Esophagus squamous epithelium (tissue), 5 donors: ENCODE results near the gene CA10. TPM values are rescaled to one million over a fixed set of nuclear protein-coding genes. Genes with fewer than 3 reads are reported as not detected.

Experiments used
- DNase-seq: peaks from one replicate; lab custom pipeline; 2025; lab: John Stamatoyannopoulos, UW
- H3K27ac ChIP-seq, 4 donors: fragments of 200-600 bp; sonication (generic); one replicate each; pipeline ENCODE4 v1.5.1; 2016 to 2019; ENCODE audit warnings: mild to moderate bottlenecking in 1 of 4
- H3K27me3 ChIP-seq, 4 donors: fragments of 200-600 bp; sonication (generic); 1 replicate in 3 of 4; 2 replicates in 1 of 4; pipeline versions ENCODE4 v1.5.1 to v1.6.0; 2017 to 2021; ENCODE audit warnings: antibody characterized with exemption in 1 of 4
- H3K36me3 ChIP-seq, 3 donors: fragments of 200-600 bp; sonication (generic); one replicate each; pipeline ENCODE4 v1.5.1; 2016 to 2019
- H3K4me1 ChIP-seq, 3 donors: fragments of 200-600 bp; sonication (generic); one replicate each; pipeline ENCODE4 v1.5.1; 2017 to 2019
- H3K4me3 ChIP-seq, 4 donors: fragments of 200-600 bp; sonication (generic); 1 replicate in 3 of 4; 2 replicates in 1 of 4; pipeline ENCODE4 v1.5.1; 2016 to 2019; ENCODE audit warnings: mild to moderate bottlenecking in 2 of 4, moderate library complexity in 1 of 4
- H3K9me3 ChIP-seq, 3 donors: fragments of 200-600 bp; sonication (generic); one replicate each; pipeline ENCODE4 v1.5.1; 2016 to 2019
- POLR2A ChIP-seq, 4 donors: fragments of 450-650 bp; IDR thresholded peaks; one replicate each; pipeline ENCODE4 v1.6.1; 2017; ENCODE audit warnings: antibody characterized with exemption in 4 of 4, mild to moderate bottlenecking in 4 of 4, moderate library complexity in 3 of 4
- WGBS, 2 donors: methylation state at CpG; one replicate each; pipeline ENCODE4 v1.1.5; 2018; 5-methylcytosine and 5-hydroxymethylcytosine counted together
- intact Hi-C: fragments of 100-400 bp; cut with DNase I; formaldehyde crosslinking; loops from one replicate; pipeline ENCODE4 v1.15.0; 2022
- total RNA-seq, 4 donors: library from RNA; depleted of rRNA; stranded (reverse); fragments of >200 nt; gene quantifications; one replicate each; pipeline ENCODE4 v1.1.0, GENCODE V29; 2016
- TF ChIP-seq, protein P1 (sequence below), 6 experiments: fragments of 450-650 bp in 4 of 6; fragments of 200-600 bp in 2 of 6; sonication (generic) in 2 of 6; IDR thresholded peaks; one replicate each; pipeline ENCODE4 v1.5.1; 2016 to 2019; ENCODE audit warnings: antibody characterized with exemption in 6 of 6, mild to moderate bottlenecking in 4 of 6, moderate library complexity in 4 of 6
- donor health status: DM: yes; HTN: yes; CAD: no.

Gene CA10
- total RNA-seq, 4 donors from 2014 or later, result 0.38 TPM; not detected in 3

DNA sequence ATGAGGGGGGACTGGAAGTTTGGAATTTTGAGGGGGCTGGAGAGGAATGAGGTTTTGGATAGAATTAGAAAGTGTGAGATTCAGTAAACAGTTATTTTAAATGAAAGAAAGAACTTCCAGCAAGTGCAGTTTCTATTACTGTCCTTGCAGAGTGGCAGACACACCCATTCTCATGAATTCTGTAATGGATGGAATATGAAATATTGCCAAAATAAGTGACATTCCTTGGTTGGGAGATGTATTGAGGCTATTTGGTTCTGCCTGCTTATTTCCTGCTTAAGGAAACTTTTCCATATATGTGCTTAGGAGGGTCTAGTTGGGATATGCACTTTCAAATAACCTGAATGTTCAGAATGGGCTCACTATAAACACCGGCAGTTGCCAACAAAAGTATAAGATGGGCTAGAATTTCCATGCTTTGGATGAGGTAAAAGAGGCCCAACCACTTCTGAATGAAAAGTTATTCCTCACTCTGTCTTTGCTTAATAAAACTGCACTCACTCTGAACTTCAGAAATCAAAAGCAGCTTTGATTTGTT is 434.4 kb downstream of the CA10 start:
- Histone ChIP-seq H3K27me3 (peaks cover 0 to 5% (median 0%) of the 10 kb centered on the region in 4 donors), H3K9me3 (no peaks in the 10 kb centered on the region)
- TF ChIP-seq, protein P1, sequence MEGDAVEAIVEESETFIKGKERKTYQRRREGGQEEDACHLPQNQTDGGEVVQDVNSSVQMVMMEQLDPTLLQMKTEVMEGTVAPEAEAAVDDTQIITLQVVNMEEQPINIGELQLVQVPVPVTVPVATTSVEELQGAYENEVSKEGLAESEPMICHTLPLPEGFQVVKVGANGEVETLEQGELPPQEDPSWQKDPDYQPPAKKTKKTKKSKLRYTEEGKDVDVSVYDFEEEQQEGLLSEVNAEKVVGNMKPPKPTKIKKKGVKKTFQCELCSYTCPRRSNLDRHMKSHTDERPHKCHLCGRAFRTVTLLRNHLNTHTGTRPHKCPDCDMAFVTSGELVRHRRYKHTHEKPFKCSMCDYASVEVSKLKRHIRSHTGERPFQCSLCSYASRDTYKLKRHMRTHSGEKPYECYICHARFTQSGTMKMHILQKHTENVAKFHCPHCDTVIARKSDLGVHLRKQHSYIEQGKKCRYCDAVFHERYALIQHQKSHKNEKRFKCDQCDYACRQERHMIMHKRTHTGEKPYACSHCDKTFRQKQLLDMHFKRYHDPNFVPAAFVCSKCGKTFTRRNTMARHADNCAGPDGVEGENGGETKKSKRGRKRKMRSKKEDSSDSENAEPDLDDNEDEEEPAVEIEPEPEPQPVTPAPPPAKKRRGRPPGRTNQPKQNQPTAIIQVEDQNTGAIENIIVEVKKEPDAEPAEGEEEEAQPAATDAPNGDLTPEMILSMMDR (IDR thresholded peaks at IDR 0.05), result no peak
- TF ChIP-seq POLR2A (IDR thresholded peaks at IDR 0.05), result no peak

GRCh38 chr17:51722994-51723393 is 435.5 kb downstream of the CA10 start:
- no peak for TF ChIP-seq POLR2A (IDR thresholded peaks at IDR 0.05)
- TF ChIP-seq, protein P1 (IDR thresholded peaks at IDR 0.05), result no peak

More for the DNA sequence above, 434.4 kb downstream of the CA10 start:
- H3K4me3 ChIP-seq, result no peak overlapping the region
- H3K27ac ChIP-seq, result no peak overlapping the region
- H3K36me3 ChIP-seq, result no peaks in the 10 kb centered on the region
- no peak for DNase-seq
- intact Hi-C loops, result no loop called here
- 84 to 93% methylated on average over 1 of the region's 1 CpG for WGBS, 2 donors
- H3K4me1 ChIP-seq, result no peaks in the 10 kb centered on the region

GRCh38 chr17:51721730-51722129 is 436.8 kb downstream of the CA10 start:
- H3K4me1 ChIP-seq, result no peaks in the 10 kb centered on the region
- H3K36me3 ChIP-seq, result no peaks in the 10 kb centered on the region
- intact Hi-C loops, result no loop called here
- no peaks in the 10 kb centered on the region for H3K9me3 ChIP-seq
- DNase-seq, result no peak
- H3K4me3 ChIP-seq, result no peak overlapping the region
- no peak overlapping the region for H3K27ac ChIP-seq
- 86 to 89% methylated on average over 5 of the region's 5 CpGs for WGBS, 2 donors
- no peak for TF ChIP-seq POLR2A (IDR thresholded peaks at IDR 0.05)
- TF ChIP-seq, protein P1 (IDR thresholded peaks at IDR 0.05), result no peak
- H3K27me3 ChIP-seq, result no peaks in the 10 kb centered on the region

More at GRCh38 chr17:51722994-51723393, 435.5 kb downstream of the CA10 start:
- no peaks in the 10 kb centered on the region for H3K4me1 ChIP-seq
- no peaks in the 10 kb centered on the region for H3K9me3 ChIP-seq
- no peak overlapping the region for H3K4me3 ChIP-seq
- no peak overlapping the region for H3K27ac ChIP-seq
- H3K36me3 ChIP-seq, result no peaks in the 10 kb centered on the region
- intact Hi-C loops, result no loop called here
- no peaks in the 10 kb centered on the region for H3K27me3 ChIP-seq
- 47 to 85% methylated on average over 1 of the region's 1 CpG for WGBS, 2 donors
- DNase-seq, result no peak

DNA sequence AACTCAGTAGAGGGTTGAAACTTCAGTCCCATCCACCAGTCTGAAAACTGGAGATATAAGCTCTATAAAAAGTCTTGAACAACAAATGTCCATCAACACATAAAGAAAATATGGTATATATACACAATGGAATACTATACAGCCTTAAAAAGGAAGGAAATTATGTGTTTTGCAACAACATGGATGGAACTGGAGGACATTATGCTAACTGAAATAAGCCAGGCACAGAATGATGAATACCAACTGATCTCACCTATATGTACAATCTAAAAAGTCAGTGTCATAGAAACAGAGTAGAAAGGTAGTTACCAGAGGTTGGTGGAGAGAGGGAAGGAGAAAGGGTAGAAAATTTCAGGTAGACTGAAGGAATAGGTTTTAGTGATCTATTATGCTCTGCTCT is 438.1 kb downstream of the CA10 start:
- H3K27me3 ChIP-seq, result no peaks in the 10 kb centered on the region
- H3K4me3 ChIP-seq, result no peak overlapping the region
- intact Hi-C loops, result no loop called here
- H3K9me3 ChIP-seq, result no peaks in the 10 kb centered on the region
- H3K27ac ChIP-seq, result no peak overlapping the region
- H3K36me3 ChIP-seq, result no peaks in the 10 kb centered on the region
- H3K4me1 ChIP-seq, result no peaks in the 10 kb centered on the region
- no peak for DNase-seq
- no peak for TF ChIP-seq POLR2A (IDR thresholded peaks at IDR 0.05)
- TF ChIP-seq, protein P1 (IDR thresholded peaks at IDR 0.05), result no peak

- DNase-seq, result no peak
- Histone ChIP-seq H3K4me1 (no peaks in the 10 kb centered on the region), H3K36me3 (no peaks in the 10 kb centered on the region), H3K9me3 (no peaks in the 10 kb centered on the region), H3K27me3 (no peaks in the 10 kb centered on the region), H3K4me3 (no peak overlapping the region), H3K27ac (no peak overlapping the region)
- WGBS, 2 donors, result 43 to 52% methylated on average over 3 of the region's 3 CpGs
- TF ChIP-seq POLR2A (IDR thresholded peaks at IDR 0.05), result no peak
- TF ChIP-seq, protein P1 (IDR thresholded peaks at IDR 0.05), result no peak
- intact Hi-C loops, result no loop called here
Observed at GRCh38 chr17:51718983-51719382, 439.5 kb downstream of the CA10 start.
